CD14-positive monocyte (primary cell): ENCODE results near the gene GRIN3A. TPM values are rescaled to one million over a fixed set of nuclear protein-coding genes. Genes with fewer than 3 reads are reported as not detected.

ENCODE experiments used
- DNase-seq, 3 donors: peaks; one replicate each; pipeline ENCODE4 v3.0.0-alpha.2; 2011 to 2022
- H2AFZ ChIP-seq: 2 replicates; pipeline ENCODE4 v1.6.0; 2012; ENCODE audit warnings: mild to moderate bottlenecking, low read depth, low read length, inconsistent platforms; ENCODE audit not compliant: insufficient read depth, poor library complexity, severe bottlenecking
- H3K27ac ChIP-seq, 2 donors: 1 replicate in 1 of 2; 2 replicates in 1 of 2; pipeline ENCODE4 v1.5.1; 2012 to 2013; ENCODE audit warnings: low read length in 2 of 2, control low read depth in 1 of 2, inconsistent platforms in 1 of 2, low read depth in 1 of 2, mild to moderate bottlenecking in 1 of 2
- H3K27me3 ChIP-seq, 2 donors: one replicate each; pipeline versions ENCODE4 v1.6.0 to v1.6.1; 2011 to 2013; ENCODE audit warnings: low read length in 2 of 2; ENCODE audit not compliant: control insufficient read depth in 2 of 2, insufficient read depth in 2 of 2
- H3K36me3 ChIP-seq, 2 donors: replicated peaks in 1 of 2; 1 replicate in 1 of 2; 2 replicates in 1 of 2; pipeline versions ENCODE4 v1.5.1 to v1.6.1; 2012 to 2013; ENCODE audit warnings: low read length in 2 of 2, control low read depth in 1 of 2, inconsistent platforms in 1 of 2, mild to moderate bottlenecking in 1 of 2; ENCODE audit not compliant: insufficient read depth in 2 of 2, control insufficient read depth in 1 of 2
- H3K4me1 ChIP-seq, 2 donors: 1 replicate in 1 of 2; 2 replicates in 1 of 2; pipeline versions ENCODE4 v1.5.1 to v1.6.1; 2012 to 2013; ENCODE audit warnings: low read length in 2 of 2, control low read depth in 1 of 2, inconsistent platforms in 1 of 2, mild to moderate bottlenecking in 1 of 2, moderate library complexity in 1 of 2; ENCODE audit not compliant: insufficient read depth in 2 of 2, control insufficient read depth in 1 of 2
- H3K4me2 ChIP-seq: replicated peaks from 2 replicates; pipeline ENCODE3; 2012; ENCODE audit warnings: low read length, moderate library complexity, mild to moderate bottlenecking; ENCODE audit not compliant: poor library complexity, severe bottlenecking; ENCODE audit errors: extremely low read depth
- H3K4me3 ChIP-seq, 3 experiments: fragments of 200-600 bp in 1 of 3; sonication (generic) in 1 of 3; replicated peaks in 1 of 3; 1 replicate in 2 of 3; 2 replicates in 1 of 3; pipeline ENCODE4 v1.5.1; 2011 to 2013; ENCODE audit warnings: low read length in 3 of 3, mild to moderate bottlenecking in 3 of 3, control low read depth in 2 of 3, low read depth in 2 of 3, inconsistent platforms in 1 of 3, moderate library complexity in 1 of 3
- H3K79me2 ChIP-seq: 2 replicates; pipeline ENCODE4 v1.6.0; 2012; ENCODE audit warnings: mild to moderate bottlenecking, control low read depth, inconsistent platforms, low read length, moderate library complexity; ENCODE audit not compliant: insufficient read depth
- H3K9ac ChIP-seq: 2 replicates; pipeline ENCODE4 v1.6.0; 2017; ENCODE audit warnings: low read length, mild to moderate bottlenecking; ENCODE audit not compliant: insufficient read depth, poor library complexity, severe bottlenecking
- H3K9me3 ChIP-seq, 2 donors: replicated peaks in 1 of 2; 1 replicate in 1 of 2; 2 replicates in 1 of 2; pipeline versions ENCODE4 v1.5.1 to v1.6.1; 2012 to 2013; ENCODE audit warnings: low read length in 2 of 2, control low read depth in 1 of 2; ENCODE audit not compliant: control insufficient read depth in 1 of 2, insufficient read depth in 1 of 2
- H4K20me1 ChIP-seq: 2 replicates; pipeline ENCODE4 v1.6.0; 2012; ENCODE audit warnings: mild to moderate bottlenecking, low read length, control low read depth, moderate library complexity; ENCODE audit not compliant: insufficient read depth
- H3K27ac Mint-ChIP-seq, 7 donors: one replicate each; pipeline ENCODE4 v1.8.0; 2020; ENCODE audit warnings: mild to moderate bottlenecking in 7 of 7, mixed read lengths in 7 of 7, moderate library complexity in 6 of 7, inconsistent platforms in 2 of 7
- H3K27me3 Mint-ChIP-seq, 3 donors: one replicate each; pipeline ENCODE4 v1.8.0; 2021 to 2022; ENCODE audit warnings: low read depth in 3 of 3, mild to moderate bottlenecking in 3 of 3, mixed read lengths in 3 of 3, moderate library complexity in 3 of 3, inconsistent platforms in 1 of 3
- H3K36me3 Mint-ChIP-seq, 2 donors: one replicate each; pipeline ENCODE4 v1.8.0; 2020; ENCODE audit warnings: mixed read lengths in 2 of 2, inconsistent platforms in 1 of 2, mild to moderate bottlenecking in 1 of 2
- H3K4me1 Mint-ChIP-seq: one replicate; pipeline ENCODE4 v1.8.0; 2020; ENCODE audit warnings: mild to moderate bottlenecking, mixed read lengths
- H3K4me3 Mint-ChIP-seq, 2 donors: one replicate each; pipeline ENCODE4 v1.8.0; 2020; ENCODE audit warnings: mild to moderate bottlenecking in 2 of 2, mixed read lengths in 2 of 2, moderate library complexity in 1 of 2
- H3K9me3 Mint-ChIP-seq, 7 donors: one replicate each; pipeline ENCODE4 v1.8.0; 2020 to 2022; ENCODE audit warnings: mixed read lengths in 7 of 7, mild to moderate bottlenecking in 6 of 7, moderate library complexity in 6 of 7, inconsistent platforms in 2 of 7
- WGBS: methylation state at CpG from one replicate; pipeline ENCODE4 v1.1.5; 2013; ENCODE audit warnings: missing lambda C conversion rate; ENCODE audit not compliant: insufficient coverage; 5-methylcytosine and 5-hydroxymethylcytosine counted together
- intact Hi-C, 2 donors: fragments of 100-400 bp; cut with micrococcal nuclease; formaldehyde crosslinking; loops; one replicate each; pipeline versions ENCODE4 v1.15.0 to v1.15.1; 2023
- polyA plus RNA-seq, 3 donors: library from polyadenylated mRNA; depleted of rRNA in 1 of 3; unstranded in 2 of 3; stranded (reverse) in 1 of 3; fragments of 300-500 nt in 2 of 3; fragments of >200 nt in 1 of 3; fragmentation: Illumina TruSeq in 2 of 3; gene quantifications; 1 replicate in 2 of 3; 2 replicates in 1 of 3; pipeline ENCODE4 v1.2.3, GENCODE V29; 2012 to 2021
- TF ChIP-seq, protein P1 (sequence below): fragments of 200-600 bp; IDR thresholded peaks from one replicate; pipeline ENCODE4 v1.8.0; 2022; ENCODE audit warnings: antibody characterized with exemption, mild to moderate bottlenecking

Gene GRIN3A
- polyA plus RNA-seq, 3 donors: 0.11 to 0.39 (median 0.16) TPM

DNA sequence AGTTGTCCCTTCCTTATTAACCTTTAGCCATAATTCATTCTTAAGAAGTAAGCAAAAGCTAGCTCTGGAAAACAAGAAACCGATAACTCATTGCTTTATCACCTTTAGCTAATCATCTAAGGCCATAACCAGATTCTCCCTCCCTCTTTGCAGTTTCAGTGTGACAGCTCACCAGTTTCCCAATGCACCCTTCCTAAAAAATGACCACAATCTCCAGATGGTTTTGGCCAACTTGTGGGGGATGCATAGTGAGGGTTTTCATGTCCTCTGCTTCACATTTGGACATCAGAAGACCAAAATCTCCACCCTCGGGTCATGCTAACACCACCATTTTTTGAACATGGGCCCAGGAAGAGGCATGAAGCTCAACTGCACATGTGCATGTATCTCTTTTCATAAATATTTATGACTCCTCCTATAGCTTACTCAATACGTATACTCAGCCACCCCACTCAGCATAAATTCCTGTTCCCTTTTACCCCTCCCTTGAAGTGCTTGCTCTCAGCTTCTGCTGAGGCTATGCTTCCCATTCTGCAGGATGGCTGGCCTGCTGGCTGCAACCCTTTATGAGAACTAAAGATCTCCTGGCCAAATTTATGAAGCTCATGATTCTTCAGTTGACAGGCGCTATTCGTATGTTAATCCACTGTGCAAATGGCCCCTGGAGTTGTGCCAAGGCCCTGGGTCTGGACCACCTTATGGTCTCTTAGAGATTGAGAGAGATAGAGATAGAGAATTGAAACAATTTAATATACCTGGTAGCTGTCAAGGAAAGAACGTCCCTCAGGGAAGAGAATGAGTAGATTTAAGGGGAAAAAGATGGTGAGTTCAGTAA, 158.5 kb downstream of the GRIN3A start:
- peaks cover 0 to 2% (median 0%) of the 10 kb centered on the region in 7 donors for H3K9me3 Mint-ChIP-seq
- 56% methylated on average over 5 of the region's 6 CpGs for WGBS
- peaks cover 44% of the 10 kb centered on the region for H3K4me1 Mint-ChIP-seq
- Histone ChIP-seq H3K27me3 (no peaks in the 10 kb centered on the region), H3K36me3 (no peaks in the 10 kb centered on the region), H3K9ac (no peak overlapping the region), H3K4me3 (peak overlapping the region in 1 of 3 experiments; percentile 4), H3K79me2 (no peaks in the 10 kb centered on the region), H2AFZ (peak overlapping the region; percentile 25), H3K27ac (peak overlapping the region; percentile 39 to 80), H4K20me1 (no peaks in the 10 kb centered on the region), H3K4me1 (peaks cover 34 to 40% of the 10 kb centered on the region in 2 donors), H3K9me3 (no peaks in the 10 kb centered on the region), H3K4me2 (peak overlapping the region; percentile 23)
- peaks cover 0 to 3% (median 0%) of the 10 kb centered on the region in 3 donors for H3K27me3 Mint-ChIP-seq
- H3K4me3 Mint-ChIP-seq: peak overlapping the region; percentile 19 to 31
- intact Hi-C loops: no loop called here
- TF ChIP-seq, protein P1, sequence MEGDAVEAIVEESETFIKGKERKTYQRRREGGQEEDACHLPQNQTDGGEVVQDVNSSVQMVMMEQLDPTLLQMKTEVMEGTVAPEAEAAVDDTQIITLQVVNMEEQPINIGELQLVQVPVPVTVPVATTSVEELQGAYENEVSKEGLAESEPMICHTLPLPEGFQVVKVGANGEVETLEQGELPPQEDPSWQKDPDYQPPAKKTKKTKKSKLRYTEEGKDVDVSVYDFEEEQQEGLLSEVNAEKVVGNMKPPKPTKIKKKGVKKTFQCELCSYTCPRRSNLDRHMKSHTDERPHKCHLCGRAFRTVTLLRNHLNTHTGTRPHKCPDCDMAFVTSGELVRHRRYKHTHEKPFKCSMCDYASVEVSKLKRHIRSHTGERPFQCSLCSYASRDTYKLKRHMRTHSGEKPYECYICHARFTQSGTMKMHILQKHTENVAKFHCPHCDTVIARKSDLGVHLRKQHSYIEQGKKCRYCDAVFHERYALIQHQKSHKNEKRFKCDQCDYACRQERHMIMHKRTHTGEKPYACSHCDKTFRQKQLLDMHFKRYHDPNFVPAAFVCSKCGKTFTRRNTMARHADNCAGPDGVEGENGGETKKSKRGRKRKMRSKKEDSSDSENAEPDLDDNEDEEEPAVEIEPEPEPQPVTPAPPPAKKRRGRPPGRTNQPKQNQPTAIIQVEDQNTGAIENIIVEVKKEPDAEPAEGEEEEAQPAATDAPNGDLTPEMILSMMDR: no peak
- H3K36me3 Mint-ChIP-seq: peaks cover 0 to 9% of the 10 kb centered on the region in 2 donors
- peak overlapping the region; percentile 80 to 95 (median 89) for H3K27ac Mint-ChIP-seq
- DNase-seq: peak; percentile 63 to 68 (median 67)

DNA sequence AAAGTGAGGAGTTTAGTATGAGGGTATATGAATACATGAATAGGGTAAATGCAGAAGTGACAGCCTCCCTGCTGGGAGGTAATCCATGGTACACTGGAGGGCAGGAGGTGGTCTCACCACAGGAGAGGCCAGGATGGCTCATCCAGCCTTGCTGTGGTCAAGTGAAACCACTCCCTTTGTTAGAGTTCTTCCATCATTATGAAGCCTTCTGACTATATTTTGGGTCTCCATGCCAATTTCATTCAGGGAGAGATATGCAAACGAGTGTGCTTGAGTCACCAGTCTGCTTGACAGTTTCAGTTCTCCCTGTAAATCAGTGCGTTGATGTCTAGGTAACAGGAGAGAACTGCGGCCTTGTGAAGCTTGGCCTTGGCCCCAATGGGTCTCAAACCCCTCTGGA, 160.1 kb downstream of the GRIN3A start:
- H3K9me3 ChIP-seq: no peaks in the 10 kb centered on the region
- intact Hi-C loops: no loop called here
- no peaks in the 10 kb centered on the region for H3K9me3 Mint-ChIP-seq
- H3K4me2 ChIP-seq: peak overlapping the region; percentile 21
- TF ChIP-seq, protein P1: no peak
- no peaks in the 10 kb centered on the region for H3K27me3 Mint-ChIP-seq
- H3K27ac Mint-ChIP-seq: peak overlapping the region; percentile 80 to 95 (median 89)
- peaks cover 40% of the 10 kb centered on the region for H3K4me1 Mint-ChIP-seq
- no peaks in the 10 kb centered on the region for H3K36me3 ChIP-seq
- 9% methylated on average over 3 of the region's 3 CpGs for WGBS
- no peaks in the 10 kb centered on the region for H3K27me3 ChIP-seq
- H3K4me3 ChIP-seq: no peak overlapping the region
- H4K20me1 ChIP-seq: no peaks in the 10 kb centered on the region
- H3K27ac ChIP-seq: peak overlapping the region; percentile 53 to 80
- H3K79me2 ChIP-seq: no peaks in the 10 kb centered on the region
- H2AFZ ChIP-seq: peak overlapping the region; percentile 19
- H3K9ac ChIP-seq: no peak overlapping the region
- peaks cover 31 to 36% of the 10 kb centered on the region in 2 donors for H3K4me1 ChIP-seq
- H3K4me3 Mint-ChIP-seq: no peak overlapping the region
- DNase-seq: peak; percentile 59 to 78 (median 68)
- peaks cover 6 to 12% of the 10 kb centered on the region in 2 donors for H3K36me3 Mint-ChIP-seq
